HS-27A (cell line): ENCODE data around the gene LANCL3.
"Not testable (repeated sequence)": the region's sequence is repeated elsewhere in the genome, so short reads cannot be mapped to it uniquely, and the experiment has no call there.

Source experiments
- DNase-seq: peaks from one replicate; pipeline ENCODE4 v3.0.0-alpha.2; 2012; ENCODE audit warnings: low read depth, missing footprints

Gene LANCL3

DNA sequence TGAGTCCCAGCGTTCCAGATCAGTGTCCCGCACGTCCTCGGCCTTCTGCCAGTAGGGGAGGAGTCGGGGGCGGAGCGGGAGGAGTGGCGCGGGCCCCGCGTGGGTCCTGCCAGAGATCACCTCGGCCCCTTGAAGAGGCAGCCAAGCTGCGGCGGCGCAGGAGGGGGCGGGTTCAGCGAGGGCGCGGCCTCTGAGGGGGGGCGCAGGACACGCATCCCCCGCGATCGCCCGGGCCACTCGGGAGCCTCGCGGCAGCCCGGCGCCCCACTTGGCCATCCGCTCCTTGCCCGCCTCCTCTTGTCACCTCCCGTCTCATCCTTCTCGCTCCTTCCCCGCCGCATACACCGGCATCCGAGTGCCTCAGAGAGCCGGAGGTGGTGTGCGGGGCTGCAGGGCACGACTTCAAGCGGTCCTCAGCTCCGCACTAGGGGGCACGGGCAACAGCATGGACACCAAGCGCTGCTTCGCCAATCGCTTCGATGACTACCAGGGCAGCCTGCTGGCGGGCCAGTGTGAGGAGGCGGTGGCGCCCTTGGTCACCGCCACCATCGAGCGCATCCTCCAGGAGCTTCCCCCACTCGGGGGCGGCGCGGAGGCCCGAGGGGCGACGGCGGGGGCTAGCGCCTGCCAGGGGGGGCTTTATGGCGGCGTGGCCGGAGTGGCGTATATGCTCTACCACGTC, at the start of gene LANCL3:
Gene LANCL3, plus strand, starts transcription at position 236 of the 682 bp plus-strand sequence. Its CDS starts 210 bp downstream, at position 446.
- not testable (repeated sequence) for DNase-seq

DNA sequence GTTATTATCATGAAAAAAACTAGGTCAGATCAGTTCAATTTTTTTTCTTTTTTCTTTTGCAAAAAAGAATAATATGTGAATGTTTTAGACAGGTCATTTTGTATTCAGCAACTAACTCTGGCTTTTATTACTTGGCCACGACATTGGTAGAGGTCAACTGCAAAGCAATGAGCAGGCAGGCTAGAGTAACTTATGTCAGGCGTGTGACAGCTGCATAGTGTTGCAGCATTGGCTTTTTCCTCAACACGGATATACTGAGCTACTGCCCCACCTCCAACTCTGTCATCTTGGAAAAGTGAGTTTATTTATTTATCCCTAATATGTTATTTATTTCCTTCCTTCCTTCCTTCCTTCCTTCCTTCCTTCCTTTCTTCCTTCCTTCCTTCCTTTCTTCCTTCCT, 47.8 kb upstream of the LANCL3 start:
- DNase-seq: not testable (repeated sequence)

DNA sequence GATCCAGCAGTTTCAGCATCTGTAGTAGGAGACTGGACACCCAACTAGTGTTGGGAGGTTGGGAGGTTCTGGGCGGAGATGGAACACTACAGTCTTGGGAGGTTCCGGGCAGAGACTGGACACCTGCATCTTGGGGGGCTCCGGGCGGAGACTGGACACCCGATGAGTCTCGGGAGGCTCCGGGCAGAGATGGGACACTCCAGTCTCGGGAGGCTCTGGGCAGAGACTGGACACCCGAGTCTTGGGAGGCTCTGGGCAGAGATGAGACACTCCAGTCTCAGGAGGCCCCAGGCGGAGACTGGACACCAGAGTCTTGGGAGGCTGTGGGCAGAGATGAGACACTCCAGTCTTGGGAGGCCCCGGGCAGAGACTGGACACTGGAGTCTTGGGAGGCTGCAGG, 29.5 kb upstream of the LANCL3 start:
- no peak for DNase-seq

DNA sequence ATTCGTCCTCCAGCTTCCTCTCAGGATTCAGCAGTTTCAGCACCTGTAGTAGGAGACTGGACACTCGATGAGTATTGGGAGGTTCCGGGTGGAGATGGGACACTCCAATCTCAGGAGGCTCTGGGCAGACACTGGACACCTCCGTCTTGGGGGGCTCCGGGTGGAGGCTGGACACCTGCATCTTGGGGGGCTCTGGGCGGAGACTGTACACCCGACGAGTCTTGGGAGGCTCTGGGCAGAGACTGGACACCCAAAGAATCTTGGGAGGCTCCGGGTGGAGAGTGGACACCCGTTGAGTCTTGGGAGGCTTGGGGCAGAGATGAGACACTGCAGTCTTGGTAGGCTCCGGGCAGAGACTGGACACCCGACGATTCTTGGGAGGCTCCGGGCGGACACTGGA, 28.7 kb upstream of the LANCL3 start:
- no peak for DNase-seq

DNA sequence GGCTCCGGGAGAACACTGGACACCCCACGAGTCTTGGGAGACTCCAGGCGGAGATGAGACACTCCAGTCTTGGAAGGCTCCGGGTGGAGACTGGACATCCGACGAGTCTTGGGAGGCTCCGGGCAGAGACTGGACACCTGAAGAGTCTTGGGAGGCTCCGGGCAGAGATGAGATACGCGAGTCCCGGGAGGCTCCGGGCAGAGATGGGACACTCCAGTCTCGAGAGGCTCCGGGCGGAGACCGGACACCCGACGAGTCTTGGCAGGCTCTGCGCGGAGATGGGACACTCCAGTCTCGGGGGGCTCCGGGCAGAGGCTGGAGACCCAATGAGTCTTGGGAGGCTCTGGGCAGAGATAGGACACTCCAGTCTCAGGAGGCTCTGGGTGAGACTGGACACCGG, 28.1 kb upstream of the LANCL3 start:
- DNase-seq: no peak

DNA sequence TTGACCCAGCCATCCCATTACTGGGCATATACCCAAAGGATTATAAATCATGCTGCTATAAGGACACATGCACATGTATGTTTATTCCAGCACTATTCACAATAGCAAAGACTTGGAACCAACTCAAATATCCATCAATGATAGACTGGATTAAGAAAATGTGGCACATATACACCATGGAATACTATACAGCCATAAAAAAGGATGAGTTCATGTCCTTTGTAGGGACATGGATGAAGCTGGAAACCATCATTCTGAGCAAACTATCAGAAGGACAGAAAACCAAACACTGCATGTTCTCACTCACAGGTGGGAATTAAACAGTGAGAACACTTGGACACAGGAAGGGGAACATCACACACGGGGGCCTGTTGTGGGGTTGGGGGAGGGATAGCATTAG, 26.9 kb upstream of the LANCL3 start:
- not testable (repeated sequence) for DNase-seq

DNA sequence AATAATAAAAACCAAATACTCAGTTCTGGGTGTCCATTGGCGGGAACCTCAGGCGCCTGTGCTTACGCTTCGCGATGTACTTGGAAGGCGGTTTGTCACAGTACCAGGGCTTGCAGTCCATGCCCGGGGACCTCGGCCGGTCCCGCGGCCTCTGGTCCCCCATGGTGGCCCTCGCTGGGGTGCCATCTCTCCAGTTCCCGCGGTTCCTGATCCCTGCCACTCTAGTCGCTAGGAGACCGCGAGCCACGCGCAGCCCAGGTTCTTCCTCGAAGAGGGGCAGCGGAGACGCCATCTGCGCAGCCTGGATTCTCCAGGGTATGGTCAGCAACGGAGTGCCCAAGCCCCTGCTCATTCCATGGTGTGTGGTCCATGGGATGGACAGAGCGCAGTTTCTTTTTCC, 26.4 kb upstream of the LANCL3 start:
- no peak for DNase-seq

DNA sequence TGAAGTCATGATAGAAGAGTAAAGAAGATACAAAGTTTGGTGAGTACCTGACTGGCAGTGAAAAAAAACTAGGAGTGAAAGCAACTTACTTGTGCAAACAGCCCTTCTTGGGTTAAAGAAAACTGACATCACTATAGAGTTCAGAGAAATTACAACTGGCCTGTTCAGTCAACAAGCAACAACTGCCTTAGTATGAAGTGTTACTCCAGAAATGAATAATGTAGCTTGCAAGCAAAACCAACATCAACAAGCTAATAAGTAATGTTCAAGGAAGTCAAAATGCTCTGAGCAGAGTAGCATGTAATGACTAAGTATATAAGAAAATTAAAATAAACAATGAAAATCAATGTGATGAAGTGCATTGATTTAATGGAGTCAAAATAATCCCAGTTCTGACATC, 21.8 kb upstream of the LANCL3 start:
- DNase-seq: not testable (repeated sequence)

DNA sequence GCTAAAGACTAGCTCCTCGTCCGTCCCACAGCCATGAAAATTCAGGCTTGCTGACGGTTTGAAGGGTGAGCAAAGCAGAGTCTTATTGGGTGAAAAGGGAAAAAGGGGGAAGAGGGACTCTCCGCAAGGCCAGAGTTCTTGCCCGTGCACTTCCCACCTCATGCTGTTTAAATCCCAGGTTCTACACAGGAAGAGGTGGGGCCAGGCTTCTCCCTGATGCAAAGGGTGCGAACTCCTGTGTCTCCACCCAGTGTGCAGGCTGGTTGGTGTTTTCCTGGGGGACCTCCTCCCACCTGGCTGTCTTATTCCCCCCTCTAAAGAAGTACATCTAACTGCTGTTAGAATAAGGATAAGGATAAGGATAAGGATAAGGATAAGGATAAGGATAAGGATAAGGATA, 18.0 kb upstream of the LANCL3 start:
- no peak for DNase-seq

DNA sequence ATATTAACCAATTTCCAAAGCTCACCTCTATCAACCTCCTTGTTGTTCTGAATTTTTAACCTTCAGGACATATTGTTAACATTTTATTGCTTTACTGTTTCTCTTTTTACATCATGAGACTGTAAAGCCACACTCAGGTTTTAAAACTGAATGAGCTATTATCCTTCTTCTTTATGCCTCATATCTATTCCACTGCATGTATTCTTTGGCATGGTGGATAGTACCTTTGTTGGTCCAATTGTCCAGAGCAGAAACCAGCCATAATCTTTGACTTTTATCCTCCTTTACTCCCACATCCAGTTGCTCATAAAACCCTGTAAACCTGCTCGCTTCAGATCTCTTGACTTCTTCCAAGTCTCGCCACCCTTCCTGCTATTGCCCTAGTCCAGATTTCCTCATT, 6.2 kb upstream of the LANCL3 start:
- DNase-seq: not testable (repeated sequence)

DNA sequence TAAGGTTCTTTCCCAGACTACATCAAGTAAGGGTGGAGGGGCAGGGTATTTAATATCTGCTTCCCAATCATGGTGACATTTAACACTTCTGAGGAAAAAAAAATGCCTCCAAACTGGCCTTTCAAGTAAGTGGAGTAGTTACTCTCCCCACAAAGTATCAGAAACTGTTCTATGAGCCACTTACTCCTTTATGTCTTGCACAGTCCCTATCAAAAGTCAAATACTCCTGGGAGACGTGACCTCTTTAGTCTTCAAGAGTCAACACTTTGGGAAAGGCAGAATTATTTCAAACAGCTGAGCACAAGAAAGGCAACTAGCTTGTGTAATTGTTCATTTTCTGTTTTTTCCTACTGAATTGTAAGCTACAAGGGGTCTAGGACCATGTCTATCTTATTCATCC, 1.1 kb upstream of the LANCL3 start:
- DNase-seq: not testable (repeated sequence)

DNA sequence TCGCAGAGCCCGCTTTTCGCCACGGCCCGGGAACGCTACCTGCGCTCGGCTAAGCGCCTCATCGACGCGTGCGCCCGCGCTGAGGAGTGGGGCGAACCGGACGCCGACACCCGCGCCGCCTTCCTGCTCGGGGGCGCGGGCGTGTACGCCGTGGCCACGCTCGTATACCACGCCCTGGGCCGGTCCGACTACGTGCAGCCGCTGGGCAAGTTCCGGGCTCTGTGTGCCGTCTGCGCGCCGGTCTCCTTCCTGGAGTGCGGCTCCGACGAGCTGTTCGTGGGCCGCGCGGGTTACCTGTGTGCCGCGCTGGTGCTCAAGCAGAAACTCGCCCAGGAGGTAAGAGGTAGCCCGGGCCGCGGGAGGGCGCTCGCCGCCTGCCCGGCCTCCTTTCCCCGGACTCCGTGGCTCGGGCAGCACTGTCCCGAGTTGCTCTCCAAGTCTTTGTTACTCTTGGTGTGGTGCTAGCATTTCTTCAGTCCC, 687 bp downstream of the LANCL3 start:
- DNase-seq: not testable (repeated sequence)

DNA sequence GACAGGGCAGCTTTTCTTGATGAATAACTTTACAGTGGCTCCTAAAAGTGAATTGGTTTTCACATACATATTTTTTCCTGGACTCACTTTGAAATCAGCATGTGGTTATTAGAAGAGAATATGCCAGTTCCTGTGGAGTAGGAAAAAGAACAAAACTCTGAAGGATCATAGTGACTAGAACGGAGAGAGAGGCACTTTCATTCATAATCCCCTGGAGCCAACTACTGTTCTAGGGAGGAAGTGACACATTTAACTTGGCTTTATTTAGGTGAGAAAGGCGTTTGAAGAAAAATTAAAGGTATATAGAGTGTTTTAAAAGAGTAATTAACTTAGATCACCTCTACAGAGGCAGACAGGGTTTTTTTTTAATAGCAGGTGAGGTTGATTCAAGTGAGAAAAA, 1.7 kb downstream of the LANCL3 start:
- DNase-seq: not testable (repeated sequence)

DNA sequence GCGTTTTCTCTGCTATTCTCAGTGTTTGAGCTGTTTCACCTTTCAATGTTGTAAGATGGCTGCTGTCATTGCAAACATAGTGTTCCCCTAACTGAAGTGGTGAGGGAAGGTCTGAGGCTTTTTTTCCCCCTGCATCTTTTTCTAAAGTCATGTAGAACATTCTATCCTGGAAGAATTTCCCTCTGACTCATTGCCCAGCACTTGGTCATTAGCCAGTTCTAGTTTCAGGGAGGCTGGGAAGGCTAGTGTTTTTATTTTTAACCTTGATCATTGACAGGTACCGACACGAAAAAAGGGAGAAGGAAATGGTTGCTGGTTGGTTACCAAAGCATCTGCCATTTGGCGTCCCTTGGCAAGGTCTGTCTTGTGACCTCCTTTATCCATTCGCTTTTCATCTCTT, 6.6 kb downstream of the LANCL3 start:
- DNase-seq: no peak

DNA sequence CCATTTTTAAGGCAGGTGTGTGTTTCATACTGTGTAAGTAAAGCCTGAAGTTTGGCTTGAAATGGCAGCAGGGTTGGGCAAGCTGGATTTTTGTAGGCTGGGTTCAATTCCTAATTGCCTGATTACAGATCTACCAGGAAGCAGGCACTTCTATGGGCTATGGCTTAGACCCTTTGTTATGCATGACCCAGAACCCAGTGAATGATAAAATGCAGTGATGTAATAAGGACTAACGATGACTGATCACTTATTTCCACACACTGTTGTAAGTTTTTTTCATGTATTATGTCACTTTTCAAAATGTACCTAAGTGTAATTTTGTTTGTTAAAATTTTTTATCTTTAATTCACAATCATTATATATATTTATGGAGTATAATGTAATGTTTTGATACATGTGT, 8.6 kb downstream of the LANCL3 start:
- no peak for DNase-seq

DNA sequence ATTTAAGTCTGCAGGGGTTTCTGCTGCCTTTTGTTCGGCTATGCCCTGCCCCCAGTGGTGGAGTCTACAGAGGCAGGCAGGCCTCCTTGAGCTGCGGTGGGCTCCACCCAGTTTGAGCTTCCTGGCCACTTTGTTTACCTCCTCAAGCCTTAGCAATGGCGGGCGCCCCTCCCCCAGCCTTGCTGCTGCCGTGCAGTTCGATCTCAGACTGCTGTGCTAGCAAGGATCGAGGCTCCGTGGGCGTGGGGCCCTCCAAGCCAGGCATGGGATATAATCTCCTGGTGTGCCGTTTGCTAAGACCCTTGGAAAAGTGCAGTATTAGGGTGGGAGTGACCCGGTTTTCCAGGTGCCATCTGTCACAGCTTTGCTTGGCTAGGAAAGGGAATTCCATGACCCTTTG, 15.9 kb downstream of the LANCL3 start:
- not testable (repeated sequence) for DNase-seq

DNA sequence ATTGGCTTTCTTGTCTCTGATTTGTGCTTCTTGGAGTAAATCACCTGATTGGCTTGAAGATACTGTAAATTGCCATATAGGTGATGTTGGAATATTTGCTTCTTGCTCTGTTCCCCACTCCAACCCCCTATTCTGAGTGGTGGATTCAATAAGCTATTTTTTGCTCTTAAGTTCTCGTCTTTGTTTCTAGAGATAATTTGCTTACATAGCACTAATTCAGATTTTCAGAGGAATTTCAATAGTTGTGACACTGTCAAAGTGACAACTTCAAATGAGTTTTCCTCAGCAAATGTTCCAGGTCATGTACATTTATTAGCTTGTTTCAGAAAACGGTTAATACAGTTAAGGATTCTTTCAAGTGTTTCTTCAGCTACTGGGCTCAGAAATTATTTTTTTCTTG, 18.6 kb downstream of the LANCL3 start:
- no peak for DNase-seq

DNA sequence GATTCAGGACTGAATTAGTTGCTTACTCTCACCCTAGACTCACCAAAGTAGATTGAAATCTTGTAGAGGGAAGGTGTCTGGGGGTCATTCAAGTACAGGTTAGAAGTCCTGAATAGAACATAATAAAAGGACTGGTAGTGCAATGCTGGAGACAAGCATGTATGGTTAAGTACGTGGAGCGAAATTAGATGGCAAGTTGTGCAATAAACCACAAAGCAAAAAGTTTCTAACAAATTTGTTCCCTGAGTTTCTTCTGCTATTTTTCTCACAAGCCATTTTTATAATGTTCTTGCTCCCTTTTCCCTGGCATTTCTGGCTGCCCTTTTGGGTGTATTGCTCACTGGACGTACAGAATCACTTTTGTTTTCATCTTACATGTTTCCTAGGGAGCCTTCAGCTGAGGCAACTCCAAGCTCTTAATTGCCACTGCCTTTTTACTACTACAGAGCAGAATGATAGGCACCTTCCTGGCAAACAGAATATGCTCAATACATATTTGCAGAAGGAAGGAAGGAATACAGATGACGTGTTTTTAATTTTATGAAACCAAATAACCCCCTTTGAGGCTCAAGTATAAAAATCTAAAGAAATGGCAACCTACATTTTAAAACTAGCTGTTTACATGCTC, 23.4 kb downstream of the LANCL3 start:
- DNase-seq: no peak

DNA sequence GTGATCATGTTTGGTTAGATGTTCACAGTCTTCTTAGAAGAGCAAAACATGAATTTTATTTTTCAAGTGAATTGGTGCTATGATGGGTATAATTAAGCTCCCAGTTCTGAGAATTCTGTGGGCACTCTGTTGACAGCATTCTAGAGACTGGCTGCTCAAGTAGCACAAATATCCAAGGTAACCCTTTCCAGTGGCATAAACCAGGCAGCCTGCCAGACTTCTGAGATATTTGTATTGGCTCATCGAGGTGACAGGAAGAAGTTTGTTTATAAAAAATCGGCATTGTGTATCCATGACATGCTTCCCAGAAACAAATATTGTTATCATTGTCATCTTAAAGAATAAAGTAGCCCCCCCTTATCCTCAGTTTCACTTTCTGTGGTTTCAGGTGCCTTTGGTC, 28.3 kb downstream of the LANCL3 start:
- no peak for DNase-seq

DNA sequence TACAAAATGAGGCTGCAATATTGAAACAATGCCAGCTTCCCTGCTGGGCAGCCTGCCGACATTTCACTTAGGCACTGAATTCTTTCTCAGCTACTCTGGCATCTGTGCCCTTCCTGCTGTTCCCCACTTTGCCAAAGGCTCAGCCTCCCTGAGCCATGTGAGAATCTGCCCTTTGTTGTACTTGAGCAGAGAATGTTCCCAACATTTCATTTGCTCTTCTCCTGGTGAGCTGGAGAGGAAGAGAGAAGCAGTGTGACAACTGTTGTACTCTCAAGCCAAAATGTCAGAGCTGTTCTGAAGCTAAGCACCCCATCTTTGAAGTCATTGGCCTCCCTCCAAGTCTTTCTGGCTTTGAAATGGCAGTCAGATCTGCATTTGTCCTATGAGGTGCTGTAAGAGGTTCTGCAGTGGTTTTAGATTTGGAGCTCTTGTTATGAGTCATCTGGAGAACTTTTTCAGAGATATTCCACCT, 32.5 kb downstream of the LANCL3 start:
- peak; percentile 14 for DNase-seq

DNA sequence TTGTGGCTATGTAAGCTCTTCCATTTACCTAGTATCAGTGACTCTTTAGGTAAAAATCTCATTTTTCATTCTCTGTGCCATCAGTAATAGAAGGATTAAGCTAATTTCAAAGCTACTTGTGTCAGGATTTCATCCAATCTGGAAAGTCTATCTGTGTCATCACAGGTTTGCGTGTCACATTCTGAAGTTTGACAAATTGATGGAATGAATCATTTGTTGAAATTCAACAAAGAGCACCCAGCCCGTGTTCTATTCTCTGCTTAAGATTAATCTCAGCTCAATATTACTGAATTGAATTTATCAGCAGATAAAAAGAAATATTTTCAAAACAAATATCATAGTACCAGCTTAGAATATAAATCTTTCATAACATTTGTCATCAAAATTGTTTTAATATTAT, 35.8 kb downstream of the LANCL3 start:
- no peak for DNase-seq

DNA sequence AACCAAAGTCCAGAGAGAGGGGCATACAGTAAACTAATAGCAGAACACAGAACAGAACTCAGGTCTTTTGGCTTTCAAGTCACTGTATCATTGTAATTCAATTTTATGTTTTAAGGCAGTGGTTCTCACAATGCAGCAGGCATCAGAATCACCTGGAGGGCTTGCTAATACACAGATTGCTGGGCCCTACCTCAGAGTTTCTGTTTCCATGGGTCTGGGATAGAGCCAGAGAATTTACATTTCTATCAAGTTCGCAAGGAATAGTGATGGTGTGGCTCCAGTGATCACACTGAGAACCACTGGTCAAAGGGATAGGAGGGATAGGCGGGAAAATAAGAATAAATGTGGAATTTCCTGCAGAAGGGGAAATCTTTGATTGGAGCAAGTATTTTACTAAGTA, 36.7 kb downstream of the LANCL3 start:
- no peak for DNase-seq

DNA sequence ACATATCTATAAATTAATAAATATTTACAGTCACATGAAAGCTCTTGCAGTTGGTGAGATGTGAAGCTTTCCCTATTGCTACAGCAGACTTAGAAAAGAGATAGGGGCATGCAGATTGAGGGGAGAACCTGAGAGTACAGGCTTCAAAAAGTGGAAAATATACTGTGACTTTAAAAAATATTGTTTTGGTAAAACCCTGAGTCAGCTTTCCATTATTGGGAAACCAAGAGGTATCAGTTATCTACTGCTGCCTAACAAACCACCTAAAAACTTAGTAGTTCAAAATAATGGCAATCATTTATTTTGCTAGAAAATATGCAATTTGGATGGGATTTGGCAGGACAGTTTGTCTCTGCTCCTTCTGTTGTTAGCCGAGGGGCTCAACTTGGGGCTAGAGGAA, 38.3 kb downstream of the LANCL3 start:
- DNase-seq: no peak

DNA sequence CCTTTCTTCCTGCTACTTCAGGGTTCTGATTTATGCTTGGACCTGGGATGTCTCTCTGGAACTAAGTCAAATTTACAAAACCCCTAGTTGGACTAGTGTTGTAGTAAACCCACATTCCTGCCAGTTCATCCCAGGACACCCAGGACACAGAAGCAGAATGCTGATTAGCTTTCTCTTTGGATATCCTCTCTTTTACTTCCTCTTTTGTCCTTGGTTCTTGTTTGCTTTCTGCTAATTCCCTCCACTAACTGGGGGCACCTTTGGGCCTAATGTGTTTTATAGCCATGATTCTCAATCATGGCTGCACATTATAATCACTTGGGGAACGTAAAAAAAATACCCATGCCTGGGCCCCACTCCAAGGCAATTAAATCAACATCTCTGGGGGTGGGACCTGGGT, 42.5 kb downstream of the LANCL3 start:
- DNase-seq: no peak
